ENCODE results near the gene ZBTB32. TPM values are rescaled to one million over a fixed set of nuclear protein-coding genes. Genes with fewer than 3 reads are reported as not detected.

Gene ZBTB32
- total RNA-seq, 2 donors from 2014 or later = not detected

GRCh38 chr19:35757749-35758608, 53.6 kb downstream of the ZBTB32 start, which contains the start of gene PROSER3:
Gene PROSER3, plus strand, starts transcription at chr19:35758176. Its CDS starts 40 bp downstream, at chr19:35758216.
- H3K4me1 Mint-ChIP-seq = peaks cover 8% of the 10 kb centered on the region
- H3K27ac Mint-ChIP-seq = peak within 1 kb of the TSS; percentile 88
- Histone ChIP-seq H3K27ac (ENCODE audit: low read depth, low read length) (peak within 1 kb of the TSS; percentile 78), H3K4me1 (ENCODE audit: control insufficient read depth, insufficient read depth, low read length) (no peaks in the 10 kb centered on the region), H3K9ac (ENCODE audit: extremely low read depth, low read length, poor library complexity, severe bottlenecking) (peak within 1 kb of the TSS; percentile 82), H3K27me3 (ENCODE audit: control insufficient read depth, insufficient read depth, low read length, poor library complexity, severe bottlenecking) (peaks cover 7% of the 10 kb centered on the region), H3K4me3 (ENCODE audit: low read length) (peak within 1 kb of the TSS; percentile 100), H3K36me3 (ENCODE audit: control insufficient read depth, insufficient read depth, low read length) (peaks cover 25% of the 10 kb centered on the region), H3K9me3 (ENCODE audit: control insufficient read depth, low read length) (no peaks in the 10 kb centered on the region)
- DNase-seq = peak; percentile 99
- no peak for TF ChIP-seq CTCF (conservative IDR thresholded peaks at IDR 0.05)
- peaks cover 19% of the 10 kb centered on the region for H3K36me3 Mint-ChIP-seq (ENCODE audit: low read depth)
- WGBS, 2 experiments (ENCODE audit: insufficient coverage in 1 of 2, insufficient read length in 1 of 2) = 0 to 2% methylated on average over 19 to 53 of the region's 53 CpGs
- H3K4me3 Mint-ChIP-seq = peak within 1 kb of the TSS; percentile 91
- no peaks in the 10 kb centered on the region for H3K9me3 Mint-ChIP-seq
- H3K27me3 Mint-ChIP-seq (ENCODE audit: insufficient read depth) = peaks cover 25% of the 10 kb centered on the region

DNA sequence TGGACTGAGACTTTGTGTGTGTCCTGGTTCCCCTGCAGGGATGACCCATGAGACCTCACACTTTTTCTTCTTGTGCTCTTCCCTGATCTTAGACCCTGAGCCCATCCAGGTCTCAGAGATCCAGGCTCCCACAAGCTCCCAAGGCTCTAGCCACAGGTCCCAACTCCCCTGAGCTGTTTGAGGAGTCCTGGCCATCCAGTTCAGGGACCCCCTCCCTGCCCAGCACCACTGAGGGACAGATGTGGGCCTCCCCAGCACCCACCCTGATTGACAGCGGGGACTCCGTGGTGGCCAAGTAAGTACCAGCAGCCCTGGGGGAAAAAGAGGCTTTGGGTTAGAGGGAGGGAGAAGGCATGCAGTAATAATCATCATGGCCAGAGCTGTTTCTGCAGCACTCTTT, 55.3 kb downstream of the ZBTB32 start:
- H3K27ac ChIP-seq (ENCODE audit: low read depth, low read length) = no peak overlapping the region
- H3K4me3 Mint-ChIP-seq = peak overlapping the region; percentile 91

More for the DNA sequence above, 55.3 kb downstream of the ZBTB32 start:
- Histone ChIP-seq H3K4me1 (ENCODE audit: control insufficient read depth, insufficient read depth, low read length) (no peaks in the 10 kb centered on the region), H3K27me3 (ENCODE audit: control insufficient read depth, insufficient read depth, low read length, poor library complexity, severe bottlenecking) (peaks cover 7% of the 10 kb centered on the region), H3K4me3 (ENCODE audit: low read length) (no peak overlapping the region), H3K9ac (ENCODE audit: extremely low read depth, low read length, poor library complexity, severe bottlenecking) (no peak overlapping the region), H3K36me3 (ENCODE audit: control insufficient read depth, insufficient read depth, low read length) (peaks cover 23% of the 10 kb centered on the region), H3K9me3 (ENCODE audit: control insufficient read depth, low read length) (no peaks in the 10 kb centered on the region)
- 100% methylated on average over 2 of the region's 2 CpGs; no CpG with 5 or more reads in 1 of the 2 experiments for WGBS, 2 experiments (ENCODE audit: insufficient coverage in 1 of 2, insufficient read length in 1 of 2)
- TF ChIP-seq CTCF (conservative IDR thresholded peaks at IDR 0.05) = no peak
- Mint-ChIP-seq H3K4me1 (peaks cover 8% of the 10 kb centered on the region), H3K27ac (no peak overlapping the region), H3K27me3 (ENCODE audit: insufficient read depth) (peaks cover 19% of the 10 kb centered on the region), H3K9me3 (no peaks in the 10 kb centered on the region), H3K36me3 (ENCODE audit: low read depth) (peaks cover 24% of the 10 kb centered on the region)
- DNase-seq = peak; percentile 37
